B cell (primary cell): ENCODE results near the gene PRR14L.

ENCODE experiments used
- EZH2 ChIP-seq: IDR thresholded peaks from 2 replicates; pipeline ENCODE4 v1.6.1; 2012; ENCODE audit warnings: borderline replicate concordance, low read depth, mild to moderate bottlenecking, moderate library complexity, low read length; ENCODE audit not compliant: insufficient read depth, poor library complexity, severe bottlenecking
- TF ChIP-seq, protein P1 (sequence below): fragments of 200-600 bp; IDR thresholded peaks from one replicate; pipeline ENCODE4 v1.8.0; 2022; ENCODE audit warnings: antibody characterized with exemption, mild to moderate bottlenecking

DNA sequence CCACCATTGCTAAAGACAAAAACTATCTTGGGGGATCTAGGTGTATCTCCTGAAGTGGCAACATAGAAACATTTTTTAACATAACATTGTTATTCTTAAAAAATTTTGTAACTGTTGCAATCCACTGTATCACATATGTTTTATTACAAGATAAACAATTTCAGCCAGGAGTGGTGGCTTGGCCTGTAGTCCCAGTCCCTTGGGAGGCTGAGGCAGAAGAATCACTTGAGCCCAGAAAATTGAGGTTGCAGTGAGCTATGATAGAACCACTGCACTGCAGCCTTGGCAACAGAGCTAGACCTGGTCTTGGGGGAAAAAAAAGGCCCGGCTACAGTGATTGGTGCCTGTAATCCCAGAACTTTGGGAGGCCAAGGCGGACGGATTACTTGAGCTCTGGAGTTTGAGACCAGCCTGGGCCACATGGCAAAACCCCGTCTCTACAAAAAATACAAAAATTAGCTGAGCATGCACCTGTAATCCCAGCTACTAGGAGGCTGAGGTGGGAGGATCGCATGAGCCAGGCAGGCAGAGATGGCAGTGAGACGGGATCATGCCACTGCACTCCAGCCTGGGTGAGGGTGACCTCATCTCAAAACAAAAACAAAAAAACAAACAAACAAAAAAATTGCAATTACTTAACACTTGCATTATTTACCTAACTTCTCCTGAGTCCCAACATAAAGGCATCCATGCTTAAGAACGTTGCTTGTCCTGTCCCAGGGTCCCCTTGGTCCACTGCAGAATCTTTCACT, 2.3 kb upstream of the PRR14L start:
- TF ChIP-seq, protein P1, sequence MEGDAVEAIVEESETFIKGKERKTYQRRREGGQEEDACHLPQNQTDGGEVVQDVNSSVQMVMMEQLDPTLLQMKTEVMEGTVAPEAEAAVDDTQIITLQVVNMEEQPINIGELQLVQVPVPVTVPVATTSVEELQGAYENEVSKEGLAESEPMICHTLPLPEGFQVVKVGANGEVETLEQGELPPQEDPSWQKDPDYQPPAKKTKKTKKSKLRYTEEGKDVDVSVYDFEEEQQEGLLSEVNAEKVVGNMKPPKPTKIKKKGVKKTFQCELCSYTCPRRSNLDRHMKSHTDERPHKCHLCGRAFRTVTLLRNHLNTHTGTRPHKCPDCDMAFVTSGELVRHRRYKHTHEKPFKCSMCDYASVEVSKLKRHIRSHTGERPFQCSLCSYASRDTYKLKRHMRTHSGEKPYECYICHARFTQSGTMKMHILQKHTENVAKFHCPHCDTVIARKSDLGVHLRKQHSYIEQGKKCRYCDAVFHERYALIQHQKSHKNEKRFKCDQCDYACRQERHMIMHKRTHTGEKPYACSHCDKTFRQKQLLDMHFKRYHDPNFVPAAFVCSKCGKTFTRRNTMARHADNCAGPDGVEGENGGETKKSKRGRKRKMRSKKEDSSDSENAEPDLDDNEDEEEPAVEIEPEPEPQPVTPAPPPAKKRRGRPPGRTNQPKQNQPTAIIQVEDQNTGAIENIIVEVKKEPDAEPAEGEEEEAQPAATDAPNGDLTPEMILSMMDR = no peak
- no peak for TF ChIP-seq EZH2
